Activated naive CD8-positive, alpha-beta T cell treated with anti-CD3 and anti-CD28 coated beads, Interleukin-2, amount 50 U/mL, for 16 hours (primary cell): ENCODE measurements around the gene PARVA.
"Not testable (repeated sequence)": the region's sequence is repeated elsewhere in the genome, so short reads cannot be mapped to it uniquely, and the experiment has no call there.

Experiments used
- DNase-seq: peaks from one replicate; pipeline ENCODE4 v3.0.0-alpha.2; 2020; ENCODE audit warnings: low read depth, low spot score

Gene PARVA

DNA sequence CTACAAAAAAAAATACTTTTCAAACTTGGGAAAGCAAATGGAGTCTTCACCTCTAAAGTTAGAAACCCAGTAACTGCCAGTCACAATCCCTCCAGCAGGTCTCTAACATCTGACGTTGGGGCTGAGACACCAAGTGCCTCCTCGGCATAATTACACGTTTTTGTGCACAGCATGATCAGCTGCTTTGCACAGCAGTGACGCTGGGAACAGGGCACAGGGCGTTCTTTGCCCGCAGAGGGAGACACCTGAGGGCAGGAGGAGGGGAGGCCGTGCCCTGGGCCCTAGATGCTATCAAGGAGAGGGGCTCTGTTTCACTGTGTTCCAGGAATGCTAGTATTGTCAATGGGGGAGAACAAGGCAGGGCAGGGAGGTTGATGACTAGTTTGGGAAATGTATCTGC, 120.1 kb downstream of the PARVA start:
- no peak for DNase-seq

DNA sequence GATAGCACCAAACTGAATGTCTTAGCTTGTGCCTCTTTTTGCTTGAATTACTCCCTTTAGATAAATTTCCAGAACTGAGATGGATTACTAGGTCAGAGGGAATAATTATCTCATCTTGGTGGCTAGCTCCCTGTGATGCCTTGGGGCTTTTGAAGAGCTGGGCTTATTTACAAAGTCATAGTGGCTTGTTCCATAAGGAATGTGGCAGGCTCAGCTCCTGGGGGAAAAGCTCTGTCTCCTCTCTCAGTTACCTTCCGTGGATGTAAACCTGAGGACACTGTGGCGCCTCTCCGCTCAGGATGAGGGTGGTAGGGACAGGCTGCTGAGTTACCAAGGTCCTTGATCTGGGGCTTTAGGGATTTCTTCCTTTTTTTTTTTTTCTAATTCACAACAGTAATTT, 121.7 kb downstream of the PARVA start:
- no peak for DNase-seq

DNA sequence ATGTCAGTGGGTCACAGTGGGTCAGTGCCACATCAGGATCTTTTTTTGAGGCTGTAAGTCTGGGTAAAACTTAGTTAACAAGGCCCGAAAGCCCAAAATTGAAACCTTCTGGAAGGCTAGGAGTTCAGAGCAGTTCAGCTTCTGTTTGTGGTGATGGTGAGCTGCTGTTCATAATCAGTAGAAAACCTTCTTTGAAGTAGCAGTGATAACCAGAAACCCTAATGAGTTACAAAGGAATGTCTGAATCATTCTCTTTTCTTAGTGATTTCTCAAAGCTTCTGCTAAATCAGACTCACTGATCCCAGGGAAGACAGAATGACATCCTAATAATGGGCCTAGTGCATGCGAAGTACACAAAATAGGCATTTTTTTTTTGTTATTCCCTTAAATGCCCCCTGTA, 124.7 kb downstream of the PARVA start:
- no peak for DNase-seq

DNA sequence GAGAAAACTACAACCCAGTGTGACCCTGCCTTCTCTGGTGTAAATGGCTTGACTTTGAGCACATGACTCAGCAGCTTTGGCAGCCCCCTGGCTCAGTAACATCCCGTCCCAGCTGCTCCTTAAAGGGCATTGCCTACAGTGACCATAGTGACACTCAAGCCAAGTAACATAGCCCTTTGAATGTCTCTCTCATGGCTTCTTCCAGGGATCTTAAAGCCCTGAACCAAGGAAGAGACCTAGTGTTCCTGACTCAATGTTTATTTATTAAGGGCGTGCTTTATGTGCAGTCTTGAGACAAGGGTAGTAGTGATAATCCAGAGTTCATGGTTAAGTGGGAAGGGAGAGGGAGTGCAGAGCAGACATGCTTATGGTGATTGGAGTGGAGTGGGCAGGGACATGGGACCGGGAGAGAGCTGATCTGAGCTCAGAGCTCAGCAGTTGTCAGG, 125.7 kb downstream of the PARVA start:
- DNase-seq, result no peak

DNA sequence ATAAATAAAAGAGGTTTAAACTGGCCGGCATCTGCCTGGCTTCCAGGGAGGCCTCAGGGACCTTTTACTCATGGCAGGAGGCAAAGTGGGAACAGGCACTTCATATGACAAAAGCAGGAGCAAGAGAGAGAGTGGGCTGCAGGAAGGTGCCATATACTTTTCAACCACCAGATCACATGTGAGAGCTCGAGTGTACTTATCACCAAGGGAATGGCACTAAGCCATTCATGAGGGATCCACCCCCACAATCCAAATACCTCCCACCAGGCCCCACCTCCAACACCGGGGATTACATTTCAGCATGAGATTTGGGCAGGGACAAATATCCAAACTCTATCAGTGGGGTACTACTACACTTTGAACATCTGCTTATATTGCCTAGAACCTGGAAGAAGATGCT, 126.5 kb downstream of the PARVA start:
- no peak for DNase-seq

DNA sequence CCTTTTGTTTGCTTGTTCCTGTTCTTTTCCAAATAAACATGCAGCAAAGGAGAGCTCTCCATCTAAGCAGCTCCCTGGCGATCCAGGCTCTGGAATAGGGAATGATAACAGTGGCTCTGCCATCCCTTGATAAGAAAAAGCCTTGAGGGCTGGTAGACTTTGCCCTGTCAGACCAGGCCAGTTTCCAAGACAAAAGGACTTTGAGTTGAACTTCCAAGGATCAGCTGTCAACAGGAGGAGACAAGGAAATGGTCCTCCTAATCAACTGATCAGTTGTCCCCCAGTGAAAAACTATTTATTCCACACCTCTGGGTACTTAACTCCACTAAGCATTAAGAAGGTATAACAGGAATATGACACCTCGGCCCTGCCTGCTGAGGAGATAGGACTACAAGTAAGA, 127.8 kb downstream of the PARVA start:
- DNase-seq, result no peak

DNA sequence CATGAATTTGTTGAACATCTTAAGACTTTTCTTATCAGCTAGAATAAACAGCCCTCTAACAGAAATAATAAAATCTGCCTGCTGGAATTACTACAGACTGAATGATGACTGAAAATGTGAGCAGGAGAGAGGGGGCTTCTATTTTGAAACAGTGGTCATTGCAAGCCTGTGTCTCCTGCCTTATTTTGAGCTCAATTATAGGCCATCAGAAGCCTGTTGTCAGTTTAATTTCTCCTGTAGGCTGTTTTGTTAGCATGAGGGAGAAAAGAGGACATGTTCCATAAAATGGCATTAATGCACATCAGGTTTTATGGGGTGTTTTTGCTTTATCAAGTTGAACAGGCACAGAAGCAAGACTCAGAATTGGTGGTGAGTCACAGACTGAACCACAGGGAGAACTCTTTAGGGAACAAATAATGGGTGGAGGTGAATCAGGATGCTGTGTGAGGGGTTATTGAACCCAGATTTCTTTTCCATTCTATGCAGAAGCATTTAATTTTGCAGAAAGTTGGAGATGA, 129.1 kb downstream of the PARVA start:
- DNase-seq, result no peak

DNA sequence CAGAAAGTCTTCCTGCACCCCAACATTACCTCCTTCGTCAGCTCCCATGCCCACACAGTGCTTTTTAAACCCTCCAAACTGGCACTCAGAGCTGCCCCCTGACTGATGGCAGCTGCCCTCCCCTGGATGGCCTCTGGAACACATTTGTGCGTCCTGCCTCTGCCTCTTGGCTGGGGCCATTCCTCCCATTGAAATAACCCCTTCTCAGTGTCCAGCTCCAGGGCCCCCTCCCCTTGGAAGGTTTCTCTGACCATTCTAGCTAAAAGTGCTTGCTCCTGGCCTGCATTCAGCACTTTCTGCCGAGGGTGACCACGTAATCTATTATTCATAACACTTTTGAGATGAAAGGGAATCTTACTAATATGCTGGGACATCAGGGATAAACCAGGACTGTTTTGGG, 130.0 kb downstream of the PARVA start:
- DNase-seq, result no peak

DNA sequence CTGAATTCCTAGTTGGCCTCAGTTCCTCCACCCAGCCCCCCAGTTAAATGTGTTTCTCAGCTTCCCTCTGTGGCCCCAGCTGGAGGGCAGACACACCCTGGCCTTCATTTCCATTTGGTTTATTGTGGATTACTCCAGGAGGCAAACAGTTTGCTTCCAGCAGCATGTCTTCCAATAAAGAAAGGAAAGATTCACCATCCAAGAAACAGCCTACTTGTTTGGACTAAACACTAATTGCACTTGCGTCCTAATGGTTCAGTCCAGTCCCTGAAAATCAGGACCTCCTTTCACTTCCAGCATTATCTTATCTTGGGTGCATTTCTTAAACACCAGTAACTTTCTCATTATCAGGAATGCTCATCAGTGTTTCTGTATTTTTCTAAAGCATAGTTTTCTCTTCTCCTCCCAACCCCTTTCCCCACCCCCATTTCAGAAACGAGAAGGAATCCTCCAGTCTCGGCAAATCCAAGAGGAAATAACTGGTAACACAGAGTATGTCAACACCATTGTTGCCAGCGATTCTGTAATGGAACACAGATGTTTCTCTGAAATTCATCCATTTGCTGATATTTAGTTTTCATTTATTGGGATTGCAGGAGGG, 130.9 kb downstream of the PARVA start:
- DNase-seq, result no peak

DNA sequence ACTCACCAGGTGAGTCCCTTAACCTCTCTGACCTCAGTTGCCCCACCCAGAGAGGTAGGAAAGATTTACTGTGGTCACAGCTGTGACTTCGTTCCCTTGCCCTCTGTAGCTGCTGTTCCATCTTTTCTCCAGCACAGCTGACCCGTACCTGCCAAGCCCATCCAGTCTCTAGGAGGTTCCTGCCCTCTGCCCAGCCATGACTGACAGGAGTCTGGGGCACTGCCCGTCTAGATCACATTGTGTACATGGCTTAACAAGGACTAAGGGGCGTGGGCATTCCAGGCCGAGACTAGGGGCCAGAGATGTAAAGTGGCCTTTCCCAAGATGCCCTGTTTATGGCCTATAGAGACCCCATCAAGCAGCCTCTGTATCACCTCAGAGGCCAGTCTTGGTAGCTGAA, 132.0 kb downstream of the PARVA start:
- no peak for DNase-seq

DNA sequence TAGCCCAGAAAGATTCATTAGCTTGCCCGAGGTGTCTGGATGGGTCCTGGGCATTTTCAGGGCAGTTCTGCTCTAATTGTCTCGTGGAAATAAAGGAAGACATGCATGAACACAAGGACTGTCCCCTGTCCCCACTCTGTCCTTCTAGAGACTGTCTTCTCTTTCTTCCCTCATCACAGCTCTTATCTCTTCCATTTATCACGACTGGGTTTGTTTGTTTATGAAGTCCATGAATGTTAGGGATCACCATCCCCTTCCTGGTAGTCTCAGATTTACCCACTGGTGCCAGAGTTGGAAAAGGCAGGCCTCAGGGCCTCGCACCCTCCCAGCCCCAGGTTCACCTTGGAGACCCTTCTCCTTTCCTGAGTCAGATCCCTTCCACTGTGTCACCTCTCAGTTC, 134.8 kb downstream of the PARVA start:
- DNase-seq, result no peak

DNA sequence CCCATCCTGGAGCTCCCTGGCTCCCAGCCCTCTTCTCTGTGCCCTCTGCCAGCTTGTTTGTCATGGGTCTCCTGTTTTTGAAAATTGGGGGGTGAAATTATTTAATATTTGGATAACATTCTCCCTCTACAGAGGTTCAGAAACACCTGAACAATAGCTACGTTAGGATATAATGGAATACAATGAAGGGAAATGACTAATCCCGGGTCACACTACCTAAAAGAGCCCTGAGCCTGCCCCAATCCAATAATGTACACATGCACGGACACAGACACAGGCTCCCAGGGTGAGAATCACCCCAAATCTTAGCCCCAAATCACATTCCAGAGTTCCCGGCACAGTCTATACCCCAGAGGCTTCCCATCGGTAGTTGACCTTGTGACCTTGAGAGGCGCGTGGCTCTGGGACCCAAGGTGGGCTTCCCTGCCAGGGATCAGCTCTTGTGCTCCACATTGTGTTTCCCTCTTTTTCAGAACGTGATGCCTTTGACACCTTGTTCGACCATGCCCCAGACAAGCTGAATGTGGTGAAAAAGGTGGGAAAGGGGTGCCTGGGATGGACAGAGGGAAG, 135.5 kb downstream of the PARVA start:
- DNase-seq, result no peak

DNA sequence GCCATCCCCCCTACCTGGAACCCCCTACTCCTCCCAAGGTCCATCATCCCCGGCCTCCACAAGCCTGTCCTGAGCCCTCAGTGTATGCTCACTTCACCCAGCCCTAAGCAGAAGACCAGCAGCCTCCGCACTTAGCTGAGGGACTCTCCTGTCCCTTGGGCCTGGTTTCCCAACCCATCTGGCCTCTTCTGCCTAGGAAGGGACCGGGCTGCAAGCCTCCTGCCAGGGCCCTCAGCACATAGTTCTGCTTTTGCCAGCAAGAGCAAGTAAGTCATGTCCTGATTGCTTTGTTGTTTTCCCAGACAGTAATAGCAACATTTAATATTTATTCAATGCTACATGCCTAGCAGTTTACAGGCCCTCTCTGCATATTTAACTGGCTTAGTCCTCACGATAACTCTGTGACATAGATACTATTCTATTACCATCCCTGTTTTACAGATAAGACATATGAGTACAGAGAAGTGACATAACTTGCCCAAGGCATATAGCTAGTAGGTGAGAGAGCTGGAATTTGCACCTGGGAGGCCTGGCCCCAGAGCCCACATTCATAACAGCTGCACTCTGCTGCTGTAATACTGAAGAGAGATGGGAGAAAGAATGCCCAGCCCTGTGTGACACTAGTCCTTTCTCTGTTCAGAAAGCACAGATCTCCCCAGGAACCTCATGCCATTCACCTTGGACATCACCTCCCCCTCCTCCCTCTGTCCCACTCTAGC, 139.2 kb downstream of the PARVA start:
- no peak for DNase-seq

DNA sequence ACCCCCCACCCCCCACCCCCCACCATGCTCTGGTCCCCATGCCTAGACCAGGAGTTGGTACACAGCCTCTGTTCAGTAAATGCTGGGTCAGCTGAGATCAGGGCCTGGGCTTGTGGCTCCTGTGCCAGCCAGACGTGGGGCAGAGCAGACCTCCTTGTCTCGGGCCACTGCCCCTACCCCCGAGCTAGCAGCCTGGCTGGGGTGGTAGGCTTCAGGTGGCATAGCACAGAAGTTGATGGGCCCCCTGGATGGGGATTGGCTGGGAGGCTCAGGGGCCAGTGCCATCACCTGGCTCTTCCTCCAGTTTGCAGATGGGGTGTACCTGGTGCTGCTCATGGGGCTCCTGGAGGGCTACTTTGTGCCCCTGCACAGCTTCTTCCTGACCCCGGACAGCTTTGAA, 139.9 kb downstream of the PARVA start:
- no peak for DNase-seq

DNA sequence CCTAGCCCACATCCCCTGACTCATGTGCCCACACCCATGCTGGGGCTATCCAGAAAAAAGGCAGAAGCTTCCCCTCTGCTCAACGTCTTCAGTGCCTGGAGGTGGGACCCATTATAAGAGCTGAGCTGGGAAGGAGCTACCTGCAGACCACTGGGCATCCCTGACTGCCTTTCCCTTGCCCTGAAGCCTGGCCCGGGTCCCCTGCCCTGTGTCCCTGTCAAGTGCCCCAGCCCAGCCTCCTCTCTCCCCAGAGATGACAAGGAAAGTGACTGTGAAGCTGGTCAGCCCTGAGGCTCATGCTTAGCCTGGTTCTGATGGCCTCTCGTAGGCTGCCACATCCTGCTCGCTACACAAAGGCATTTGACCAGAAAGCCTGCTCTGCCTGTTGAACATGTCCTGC, 140.4 kb downstream of the PARVA start:
- DNase-seq, result no peak

DNA sequence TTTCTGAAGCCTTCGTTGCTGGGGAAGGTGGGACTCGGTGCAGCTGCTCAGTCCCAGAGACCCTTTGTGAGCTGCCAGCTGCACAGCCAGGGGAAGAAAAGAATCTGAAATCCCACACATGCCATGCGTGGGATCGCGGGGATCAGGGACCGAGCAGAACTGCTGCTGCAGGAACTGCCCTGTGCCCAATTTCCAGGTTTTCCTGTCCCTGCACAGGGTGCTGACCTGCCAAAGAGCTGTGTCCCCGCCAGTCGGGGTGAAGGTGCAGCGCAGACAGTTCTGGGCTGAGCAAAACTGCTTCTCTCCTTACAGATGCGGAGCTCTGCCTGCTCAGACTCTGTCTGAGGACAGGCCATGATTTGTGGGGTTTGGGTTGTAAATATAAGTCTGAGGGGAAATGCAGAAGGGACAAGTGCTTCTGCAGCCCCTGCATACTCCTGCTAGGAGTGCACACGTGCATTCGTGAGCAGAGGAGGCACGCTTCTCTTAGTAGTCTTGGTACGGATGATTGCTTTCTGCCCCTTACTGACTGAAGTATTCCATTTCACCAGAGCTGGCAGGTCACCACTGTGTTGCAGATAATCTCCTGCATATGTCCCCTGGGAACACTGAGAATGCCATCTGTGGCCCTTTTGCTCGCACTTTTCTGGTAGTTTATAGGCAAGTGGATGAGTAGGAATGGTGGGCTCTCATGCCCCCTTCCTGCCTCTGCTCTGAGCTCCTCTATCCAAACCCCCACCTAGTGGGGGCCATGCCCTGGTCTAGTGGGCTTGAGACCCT, 141.4 kb downstream of the PARVA start:
- DNase-seq, result no peak

DNA sequence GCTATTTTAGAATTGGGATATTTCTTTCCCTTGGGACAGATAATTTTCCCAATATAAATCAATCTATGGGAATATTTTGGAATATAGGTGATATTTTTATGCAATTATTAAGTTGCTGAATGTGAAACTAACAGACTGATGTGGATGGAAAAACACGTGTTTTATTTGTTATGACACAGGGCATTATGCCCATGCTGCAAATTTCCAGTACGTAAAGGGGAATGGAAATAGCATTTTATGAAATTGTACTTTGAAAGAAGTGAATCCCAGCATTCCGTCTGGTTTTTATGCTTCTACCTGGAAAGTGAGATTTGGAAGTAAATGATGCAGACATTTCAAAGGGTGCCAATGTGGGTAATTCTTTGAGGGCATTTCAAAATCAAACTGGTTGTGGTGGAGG, 142.7 kb downstream of the PARVA start:
- no peak for DNase-seq

DNA sequence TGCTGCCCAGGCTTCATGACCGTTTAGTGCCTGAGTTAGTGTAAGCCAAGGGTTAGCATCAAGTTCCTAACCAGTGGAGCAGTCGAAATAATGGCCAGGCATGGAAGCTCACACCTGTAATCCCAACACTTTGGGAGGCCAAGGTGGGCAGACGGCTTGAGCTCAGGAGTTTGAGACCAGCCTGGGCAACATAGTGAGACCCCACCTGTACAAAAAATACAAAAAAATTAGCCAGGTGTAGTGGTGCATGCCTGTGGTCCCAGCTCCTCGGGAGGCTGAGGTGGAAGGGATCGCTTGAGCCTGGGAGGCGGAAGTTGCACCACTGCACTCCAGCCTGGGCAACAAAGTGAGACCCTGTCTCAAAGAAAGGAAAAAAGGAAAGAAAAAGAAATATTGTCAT, 143.2 kb downstream of the PARVA start:
- DNase-seq, result not testable (repeated sequence)

DNA sequence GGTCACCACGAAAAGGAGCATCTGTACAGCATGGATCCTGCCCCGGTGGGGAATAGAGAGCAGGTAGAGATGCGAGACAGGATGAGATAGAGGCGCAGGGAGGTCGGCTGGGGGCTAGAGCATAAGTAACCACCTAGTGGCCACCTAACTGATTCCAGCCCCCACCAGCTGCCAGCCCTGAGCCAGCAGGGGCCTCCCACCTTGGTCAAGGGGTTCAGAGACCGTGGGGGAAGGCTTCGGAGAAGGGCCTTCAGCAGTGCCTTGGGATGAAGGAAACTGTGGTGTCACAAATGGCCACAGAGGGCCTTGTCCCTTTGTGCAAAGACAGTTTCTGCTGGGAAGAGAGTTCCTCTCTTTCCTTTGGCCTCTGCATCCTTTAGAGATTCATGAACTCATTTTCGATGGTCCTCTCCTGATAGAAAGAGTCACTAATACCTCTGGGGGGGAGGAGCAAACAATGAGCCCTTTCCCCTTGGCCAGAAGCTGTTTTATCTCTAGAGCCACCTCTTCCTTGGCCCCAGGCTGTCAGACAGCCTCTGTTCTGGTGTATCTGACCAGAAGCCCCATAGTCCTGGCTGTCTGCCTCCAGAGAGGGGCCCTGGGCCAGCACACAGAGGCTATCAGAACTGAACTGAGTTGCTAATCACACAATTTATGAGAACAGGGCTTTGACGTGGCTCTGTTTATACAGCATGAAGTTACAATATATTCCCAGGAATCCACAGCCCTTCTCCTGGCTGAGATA, 146.0 kb downstream of the PARVA start:
- DNase-seq, result no peak

DNA sequence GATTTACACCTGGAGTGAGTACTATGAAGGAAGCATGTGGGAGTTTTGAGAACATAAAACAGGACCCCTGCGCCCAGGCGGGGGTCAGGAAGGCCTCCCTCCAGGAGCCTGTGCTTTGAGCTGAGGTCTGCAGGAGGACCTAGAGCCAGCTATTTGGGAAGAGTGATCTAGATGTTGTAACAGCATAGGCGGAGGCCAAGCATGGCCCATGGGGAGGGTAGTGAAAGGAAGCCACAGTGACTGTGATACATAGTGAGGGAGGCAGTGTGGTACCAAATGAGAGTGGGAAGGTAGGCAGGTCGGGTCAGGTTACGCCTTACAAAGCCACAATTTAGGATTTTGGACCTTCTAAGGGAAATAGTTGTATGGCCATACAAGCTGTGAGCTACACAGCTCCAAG, 147.5 kb downstream of the PARVA start:
- DNase-seq, result no peak

DNA sequence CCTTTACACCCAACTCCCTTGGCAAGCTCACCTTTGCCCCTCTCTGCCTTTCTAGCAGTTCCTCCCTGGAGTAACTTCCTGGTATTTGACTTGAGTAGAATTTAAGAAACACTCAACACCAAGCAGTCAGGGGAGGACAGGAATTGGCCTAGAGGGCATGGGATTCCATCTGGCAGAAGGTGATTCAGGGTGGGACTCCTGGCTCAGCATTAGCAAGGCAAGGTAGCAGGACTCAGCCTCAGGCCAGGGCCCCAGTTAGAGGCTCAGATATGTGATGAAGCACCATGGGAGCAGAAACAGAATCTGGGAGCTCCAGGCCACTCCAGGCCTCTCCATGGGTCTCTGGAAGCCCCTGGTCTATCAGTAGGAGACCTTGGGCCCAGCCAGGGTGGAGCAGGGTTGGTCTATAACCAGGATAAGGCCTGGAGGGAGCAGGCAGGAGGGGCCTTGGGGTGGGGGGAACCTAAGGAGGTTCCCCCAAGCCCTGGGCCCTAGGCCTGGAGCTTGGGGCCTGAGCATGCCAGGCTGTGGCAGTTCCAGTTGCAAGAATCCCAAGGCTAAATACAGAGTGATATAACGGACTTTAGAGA, 148.2 kb downstream of the PARVA start:
- no peak for DNase-seq
